ENCODE data around the gene CSNK2A1.
A peak's percentile ranks its signal among the peaks of the same experiment; 100 is the strongest.

The CSNK2A1 gene

DNA sequence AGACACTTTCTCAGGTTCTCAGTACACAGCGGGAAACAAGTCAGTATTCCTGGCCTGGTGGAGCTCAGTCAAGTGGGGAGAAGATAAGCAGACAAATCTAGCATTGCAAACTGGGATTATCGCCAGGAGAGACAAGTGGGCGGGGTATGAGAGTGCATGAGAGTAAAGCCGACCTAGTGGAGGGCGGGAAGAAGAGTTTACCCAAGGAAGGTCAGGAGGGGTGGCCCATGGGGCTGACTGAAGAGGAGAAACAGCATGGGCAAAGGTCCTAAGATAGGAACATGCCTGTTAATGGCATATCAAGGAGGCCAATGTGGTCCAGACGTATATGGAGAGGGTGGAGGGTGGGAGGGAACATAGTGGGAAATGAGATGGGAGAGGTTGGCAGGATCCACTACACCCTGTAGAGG is 12.4 kb upstream of the CSNK2A1 start:
- Histone ChIP-seq H3K4me1 (ENCODE audit: low read length) (no peaks in the 10 kb centered on the region), H3K36me3 (replicated peaks; ENCODE audit: low read depth, low read length) (no peaks in the 10 kb centered on the region), H3K27me3 (ENCODE audit: low read depth, low read length) (peaks cover 35% of the 10 kb centered on the region), H3K79me2 (ENCODE audit: low read length) (no peaks in the 10 kb centered on the region), H3K4me3 (ENCODE audit: low read length) (no peak overlapping the region), H2AFZ (ENCODE audit: low read depth, low read length) (no peak overlapping the region), H3K9me3 (ENCODE audit: insufficient read depth, low read length) (no peaks in the 10 kb centered on the region), H4K20me1 (ENCODE audit: insufficient read depth, low read length) (no peaks in the 10 kb centered on the region), H3K27ac (ENCODE audit: low read length) (no peak overlapping the region), H3K4me2 (ENCODE audit: low read length) (no peak overlapping the region), H3K9ac (ENCODE audit: low read length) (no peak overlapping the region)
- TF ChIP-seq EZH2phosphoT487 (IDR thresholded peaks at IDR 0.05; ENCODE audit: low read depth), result no peak
- TF ChIP-seq, protein P1, sequence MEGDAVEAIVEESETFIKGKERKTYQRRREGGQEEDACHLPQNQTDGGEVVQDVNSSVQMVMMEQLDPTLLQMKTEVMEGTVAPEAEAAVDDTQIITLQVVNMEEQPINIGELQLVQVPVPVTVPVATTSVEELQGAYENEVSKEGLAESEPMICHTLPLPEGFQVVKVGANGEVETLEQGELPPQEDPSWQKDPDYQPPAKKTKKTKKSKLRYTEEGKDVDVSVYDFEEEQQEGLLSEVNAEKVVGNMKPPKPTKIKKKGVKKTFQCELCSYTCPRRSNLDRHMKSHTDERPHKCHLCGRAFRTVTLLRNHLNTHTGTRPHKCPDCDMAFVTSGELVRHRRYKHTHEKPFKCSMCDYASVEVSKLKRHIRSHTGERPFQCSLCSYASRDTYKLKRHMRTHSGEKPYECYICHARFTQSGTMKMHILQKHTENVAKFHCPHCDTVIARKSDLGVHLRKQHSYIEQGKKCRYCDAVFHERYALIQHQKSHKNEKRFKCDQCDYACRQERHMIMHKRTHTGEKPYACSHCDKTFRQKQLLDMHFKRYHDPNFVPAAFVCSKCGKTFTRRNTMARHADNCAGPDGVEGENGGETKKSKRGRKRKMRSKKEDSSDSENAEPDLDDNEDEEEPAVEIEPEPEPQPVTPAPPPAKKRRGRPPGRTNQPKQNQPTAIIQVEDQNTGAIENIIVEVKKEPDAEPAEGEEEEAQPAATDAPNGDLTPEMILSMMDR (IDR thresholded peaks at IDR 0.05; ENCODE audit: low read depth, low read length), result no peak

DNA sequence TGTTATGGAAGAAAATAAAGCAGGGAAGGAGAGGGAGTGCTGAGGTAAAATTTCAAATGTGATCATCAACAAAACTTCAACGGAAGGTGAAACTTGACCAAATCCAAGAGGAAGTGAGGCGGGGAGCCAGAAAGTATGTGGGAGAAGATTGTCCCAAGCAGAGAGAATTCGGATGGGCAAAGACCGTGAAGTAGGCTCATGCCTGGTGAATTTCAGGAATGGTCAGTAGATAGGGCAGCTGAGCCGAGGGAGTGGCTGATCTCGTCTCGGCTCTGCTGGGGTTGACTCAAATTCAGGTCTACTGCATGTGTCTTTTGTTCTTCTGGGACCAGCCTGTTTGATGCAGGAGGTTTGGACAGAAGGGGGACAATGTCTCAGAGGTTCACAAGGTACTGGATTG is 7.0 kb upstream of the CSNK2A1 start:
- H3K4me3 ChIP-seq (ENCODE audit: low read length), result no peak overlapping the region
- H3K36me3 ChIP-seq (replicated peaks; ENCODE audit: low read depth, low read length), result no peaks in the 10 kb centered on the region
- H3K4me2 ChIP-seq (ENCODE audit: low read length), result no peak overlapping the region
- peaks cover 29% of the 10 kb centered on the region for H3K27me3 ChIP-seq (ENCODE audit: low read depth, low read length)
- no peaks in the 10 kb centered on the region for H3K4me1 ChIP-seq (ENCODE audit: low read length)
- no peak overlapping the region for H3K9ac ChIP-seq (ENCODE audit: low read length)
- H3K27ac ChIP-seq (ENCODE audit: low read length), result no peak overlapping the region
- H2AFZ ChIP-seq (ENCODE audit: low read depth, low read length), result no peak overlapping the region
- no peaks in the 10 kb centered on the region for H4K20me1 ChIP-seq (ENCODE audit: insufficient read depth, low read length)
- H3K79me2 ChIP-seq (ENCODE audit: low read length), result no peaks in the 10 kb centered on the region
- no peaks in the 10 kb centered on the region for H3K9me3 ChIP-seq (ENCODE audit: insufficient read depth, low read length)
- TF ChIP-seq, protein P1 (IDR thresholded peaks at IDR 0.05; ENCODE audit: low read depth, low read length), result no peak
- TF ChIP-seq EZH2phosphoT487 (IDR thresholded peaks at IDR 0.05; ENCODE audit: low read depth), result no peak

DNA sequence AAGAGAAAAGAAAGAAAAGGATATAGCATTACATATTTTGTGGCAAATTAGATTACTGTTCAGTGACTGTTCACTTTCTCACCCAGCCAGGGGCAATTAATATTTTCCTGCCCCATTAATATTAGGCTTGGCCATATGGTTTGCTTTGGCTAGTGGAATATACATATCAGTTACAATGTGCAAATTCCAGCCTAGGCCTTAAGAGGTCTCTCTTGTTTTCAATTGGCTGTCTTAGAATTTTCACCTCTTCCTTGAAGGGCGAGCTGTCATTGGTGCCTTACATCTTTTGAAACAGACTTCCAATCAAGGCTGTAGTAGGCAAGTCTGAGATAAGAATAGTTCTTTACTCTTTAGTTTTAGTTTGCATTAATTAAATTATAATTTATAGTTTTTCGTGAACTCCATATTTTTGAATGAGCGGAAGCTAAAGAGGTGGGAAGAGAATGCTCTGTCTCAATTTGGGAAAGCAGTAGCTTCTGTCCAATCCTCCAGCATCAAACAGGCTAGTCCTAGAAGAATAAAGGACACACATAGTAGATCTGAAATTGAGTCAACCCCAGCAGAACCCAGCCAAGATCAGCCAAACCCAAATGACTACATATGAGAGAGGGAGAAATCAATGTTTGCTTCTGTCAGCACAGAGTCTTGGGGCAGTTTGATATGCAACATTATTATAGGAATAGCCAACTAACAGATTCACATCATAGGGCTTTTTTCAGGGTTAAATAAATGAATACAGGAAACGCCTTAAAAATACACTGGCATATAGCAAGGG is 6.3 kb upstream of the CSNK2A1 start:
- Histone ChIP-seq H3K27me3 (ENCODE audit: low read depth, low read length) (peaks cover 28% of the 10 kb centered on the region), H3K36me3 (replicated peaks; ENCODE audit: low read depth, low read length) (no peaks in the 10 kb centered on the region), H3K79me2 (ENCODE audit: low read length) (no peaks in the 10 kb centered on the region), H3K9me3 (ENCODE audit: insufficient read depth, low read length) (no peaks in the 10 kb centered on the region), H3K4me3 (ENCODE audit: low read length) (no peak overlapping the region), H3K4me1 (ENCODE audit: low read length) (no peaks in the 10 kb centered on the region), H4K20me1 (ENCODE audit: insufficient read depth, low read length) (no peaks in the 10 kb centered on the region), H3K9ac (ENCODE audit: low read length) (no peak overlapping the region), H2AFZ (ENCODE audit: low read depth, low read length) (no peak overlapping the region), H3K27ac (ENCODE audit: low read length) (no peak overlapping the region), H3K4me2 (ENCODE audit: low read length) (no peak overlapping the region)
- TF ChIP-seq EZH2phosphoT487 (IDR thresholded peaks at IDR 0.05; ENCODE audit: low read depth), result no peak
- TF ChIP-seq, protein P1 (IDR thresholded peaks at IDR 0.05; ENCODE audit: low read depth, low read length), result peak; percentile 13; the same call in 1 of the 2 replicates

DNA sequence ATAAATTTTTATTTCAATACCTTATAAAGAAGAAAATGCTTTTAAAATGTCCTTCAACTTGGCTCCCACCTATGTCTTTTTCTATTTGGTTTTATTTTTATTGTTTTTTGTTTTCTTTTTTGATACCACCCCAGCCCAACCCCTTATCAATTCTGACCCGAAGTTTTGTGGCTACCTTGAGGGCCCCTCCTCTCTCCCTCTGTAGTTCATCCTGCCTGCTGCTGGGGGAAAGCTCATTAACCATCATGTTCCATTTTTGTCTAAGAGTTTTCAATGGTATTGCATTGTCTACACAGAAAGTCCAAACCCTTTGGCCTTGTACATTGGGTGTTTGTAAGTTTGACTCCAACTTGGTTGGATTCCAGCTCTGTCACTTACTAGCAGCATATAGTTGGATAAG is 5.3 kb upstream of the CSNK2A1 start:
- Histone ChIP-seq H2AFZ (ENCODE audit: low read depth, low read length) (no peak overlapping the region), H3K36me3 (replicated peaks; ENCODE audit: low read depth, low read length) (no peaks in the 10 kb centered on the region), H4K20me1 (ENCODE audit: insufficient read depth, low read length) (no peaks in the 10 kb centered on the region), H3K9ac (ENCODE audit: low read length) (no peak overlapping the region), H3K79me2 (ENCODE audit: low read length) (no peaks in the 10 kb centered on the region), H3K27me3 (ENCODE audit: low read depth, low read length) (peaks cover 21% of the 10 kb centered on the region), H3K27ac (ENCODE audit: low read length) (no peak overlapping the region), H3K4me2 (ENCODE audit: low read length) (no peak overlapping the region), H3K4me3 (ENCODE audit: low read length) (no peak overlapping the region), H3K4me1 (ENCODE audit: low read length) (peaks cover 6% of the 10 kb centered on the region), H3K9me3 (ENCODE audit: insufficient read depth, low read length) (no peaks in the 10 kb centered on the region)
- TF ChIP-seq, protein P1 (IDR thresholded peaks at IDR 0.05; ENCODE audit: low read depth, low read length), result no peak
- TF ChIP-seq EZH2phosphoT487 (IDR thresholded peaks at IDR 0.05; ENCODE audit: low read depth), result no peak
